ENCODE data around the gene SSH3. TPM values are rescaled to one million over a fixed set of nuclear protein-coding genes. Genes with fewer than 3 reads are reported as not detected.
A peak's percentile ranks its signal among the peaks of the same experiment; 100 is the strongest.

SSH3 gene
- polyA plus RNA-seq, 1 of the 3 experiments (the other 2 are of a cell fraction), result 13.5 TPM

- ChIA-PET CTCF (interaction anchor here (0.8 to 20.0 kb wide), 14 partner anchors 7 to 146 kb away, joined by 3 to 955 read pairs (median 6); partner anchors contain the start of genes CLCF1, PPP1CA and RAD9A), POLR2A (interaction anchor here (1.1 to 1.2 kb wide), 3 partner anchors 16 to 26 kb away, joined by 3 to 5 read pairs (median 5); no protein-coding TSS in a partner anchor)
- Histone ChIP-seq H3K79me2 (ENCODE audit: insufficient read depth) (peaks cover 22% of the 10 kb centered on the region), H3K9me2 (no peaks in the 10 kb centered on the region), H2AFZ (ENCODE audit: low read depth) (no peak overlapping the region), H3K4me2 (peak overlapping the region; percentile 85; the same call in 1 of the 2 replicates), H3F3A (replicated peaks; ENCODE audit: insufficient read depth) (peaks cover 39% of the 10 kb centered on the region), H3K9ac (peak overlapping the region; percentile 69; the same call in 1 of the 2 replicates), H3K27ac (ENCODE audit: low read depth in 2 of 2, low read length in 1 of 2) (peak overlapping the region in 1 of 2 experiments; percentile 99; a peak in 2 of 4 replicates), H3K9me3 (no peaks in the 10 kb centered on the region), H3K4me1 (ENCODE audit: control insufficient read depth in 1 of 2, insufficient read depth in 2 of 2, low read depth in 1 of 2, low read length in 1 of 2) (peaks cover 28 to 51% of the 10 kb centered on the region in 2 experiments; a peak in 3 of 4 replicates), H3K36me3 (replicated peaks in 1 of 2; ENCODE audit: control insufficient read depth in 1 of 2, insufficient read depth in 2 of 2, low read length in 1 of 2) (no peaks in the 10 kb centered on the region), H4K20me1 (ENCODE audit: insufficient read depth) (no peaks in the 10 kb centered on the region), H3K4me3 (ENCODE audit: low read depth in 2 of 2, low read length in 1 of 2) (no peak overlapping the region; a peak in 1 of 4 replicates), H3K27me3 (ENCODE audit: insufficient read depth) (no peaks in the 10 kb centered on the region)
- TF ChIP-seq CTCF (IDR thresholded peaks at IDR 0.05), result no peak
- no peak for DNase-seq
- 21% methylated on average over 3 of the region's 4 CpGs for WGBS (ENCODE audit: low lambda C conversion rate)
Observed at GRCh38 chr11:67356387-67356863, 53.1 kb downstream of the SSH3 start.

DNA sequence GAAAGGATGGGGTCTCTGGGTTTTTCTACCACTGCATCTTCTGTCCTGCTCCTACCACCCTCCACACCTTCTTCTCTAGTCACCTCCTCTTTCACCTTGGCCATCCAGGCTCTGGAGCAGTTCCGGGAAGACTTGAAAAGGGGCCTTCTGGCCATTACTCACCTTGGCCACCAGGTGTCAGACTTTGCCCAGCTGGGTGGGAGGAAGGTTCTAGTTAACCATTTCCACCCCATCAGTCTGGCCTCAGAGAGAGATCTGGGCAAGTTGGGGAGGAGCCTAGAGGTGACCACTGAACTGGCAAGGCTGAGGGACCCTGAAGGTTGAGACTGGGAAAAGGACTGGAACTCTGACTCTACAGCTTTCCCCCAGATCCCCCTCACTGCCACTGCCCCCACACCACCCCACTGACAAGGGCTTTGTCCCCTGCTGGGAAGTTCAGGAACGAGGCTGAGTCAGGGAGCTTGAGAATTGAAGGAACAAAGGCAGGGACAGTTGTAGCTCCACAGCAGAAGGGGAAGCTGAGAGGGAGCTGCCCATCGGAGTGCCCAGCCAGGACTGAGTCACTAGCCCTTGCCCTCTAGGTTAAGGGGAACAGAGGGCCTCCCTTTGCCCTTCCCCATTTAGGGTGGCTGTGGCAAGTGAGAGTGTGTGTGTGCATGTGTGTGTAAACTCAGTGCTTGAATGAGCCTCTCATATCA lies 53.7 kb downstream of the SSH3 start:
- no peaks in the 10 kb centered on the region for H3K9me2 ChIP-seq
- ChIA-PET CTCF (interaction anchor here (0.6 to 20.0 kb wide), 19 partner anchors 8 to 146 kb away, joined by 3 to 955 read pairs (median 5); partner anchors contain the start of genes CLCF1, PPP1CA and RAD9A), POLR2A (interaction anchor here (1.1 to 1.2 kb wide), 3 partner anchors 16 to 26 kb away, joined by 3 to 5 read pairs (median 5); no protein-coding TSS in a partner anchor)
- no peaks in the 10 kb centered on the region for H4K20me1 ChIP-seq (ENCODE audit: insufficient read depth)
- H2AFZ ChIP-seq (ENCODE audit: low read depth), result no peak overlapping the region
- peak overlapping the region; percentile 85 for H3K4me2 ChIP-seq
- no peak overlapping the region; a peak in 1 of 4 replicates for H3K4me3 ChIP-seq (ENCODE audit: low read depth in 2 of 2, low read length in 1 of 2)
- peak overlapping the region; percentile 43; the same call in 1 of the 2 replicates for H3K9ac ChIP-seq
- H3K27me3 ChIP-seq (ENCODE audit: insufficient read depth), result no peaks in the 10 kb centered on the region
- peak; percentile 84 for DNase-seq
- H3K79me2 ChIP-seq (ENCODE audit: insufficient read depth), result peaks cover 18% of the 10 kb centered on the region
- 22% methylated on average over 3 of the region's 3 CpGs for whole genome bisulfite sequencing (ENCODE audit: low lambda C conversion rate)
- peaks cover 25 to 51% of the 10 kb centered on the region in 2 experiments; a peak in 3 of 4 replicates for H3K4me1 ChIP-seq (ENCODE audit: control insufficient read depth in 1 of 2, insufficient read depth in 2 of 2, low read depth in 1 of 2, low read length in 1 of 2)
- H3K36me3 ChIP-seq (replicated peaks in 1 of 2; ENCODE audit: control insufficient read depth in 1 of 2, insufficient read depth in 2 of 2, low read length in 1 of 2), result peaks cover 0 to 1% of the 10 kb centered on the region in 2 experiments
- peaks cover 35% of the 10 kb centered on the region for H3F3A ChIP-seq (replicated peaks; ENCODE audit: insufficient read depth)
- peak overlapping the region in 1 of 2 experiments; percentile 99; a peak in 2 of 4 replicates for H3K27ac ChIP-seq (ENCODE audit: low read depth in 2 of 2, low read length in 1 of 2)
- no peaks in the 10 kb centered on the region for H3K9me3 ChIP-seq
- TF ChIP-seq MAX (IDR thresholded peaks at IDR 0.05; ENCODE audit: low read depth) (no peak), RFX5 (IDR thresholded peaks at IDR 0.05; ENCODE audit: low read length) (no peak), MXI1 (IDR thresholded peaks at IDR 0.05; ENCODE audit: low read depth, low read length) (no peak), NFIC (IDR thresholded peaks at IDR 0.05; ENCODE audit: borderline replicate concordance) (no peak), FOXM1 (IDR thresholded peaks at IDR 0.05; ENCODE audit: low read depth) (no peak), GABPA (IDR thresholded peaks at IDR 0.05; ENCODE audit: low read depth) (no peak), RXRA (IDR thresholded peaks at IDR 0.05; ENCODE audit: borderline replicate concordance, low read depth) (no peak), TAF1 (IDR thresholded peaks at IDR 0.05; ENCODE audit: borderline replicate concordance, low read depth, low read length) (no peak), RAD21 (IDR thresholded peaks at IDR 0.05; ENCODE audit: low read length) (peak; percentile 93), FOXJ3 (CRISPR knock-in tag; IDR thresholded peaks at IDR 0.05) (no peak), ELF1 (IDR thresholded peaks at IDR 0.05) (peak; percentile 38; the same call in 1 of the 2 replicates), MEF2A (IDR thresholded peaks at IDR 0.05; ENCODE audit: borderline replicate concordance, low read depth) (no peak), JUND (IDR thresholded peaks at IDR 0.05) (no peak), EZH2phosphoT487 (IDR thresholded peaks at IDR 0.05; ENCODE audit: borderline replicate concordance, low read depth) (no peak), POLR2AphosphoS5 (IDR thresholded peaks at IDR 0.05; ENCODE audit: low read depth, low read length) (no peak)
- TF ChIP-seq, protein P1, sequence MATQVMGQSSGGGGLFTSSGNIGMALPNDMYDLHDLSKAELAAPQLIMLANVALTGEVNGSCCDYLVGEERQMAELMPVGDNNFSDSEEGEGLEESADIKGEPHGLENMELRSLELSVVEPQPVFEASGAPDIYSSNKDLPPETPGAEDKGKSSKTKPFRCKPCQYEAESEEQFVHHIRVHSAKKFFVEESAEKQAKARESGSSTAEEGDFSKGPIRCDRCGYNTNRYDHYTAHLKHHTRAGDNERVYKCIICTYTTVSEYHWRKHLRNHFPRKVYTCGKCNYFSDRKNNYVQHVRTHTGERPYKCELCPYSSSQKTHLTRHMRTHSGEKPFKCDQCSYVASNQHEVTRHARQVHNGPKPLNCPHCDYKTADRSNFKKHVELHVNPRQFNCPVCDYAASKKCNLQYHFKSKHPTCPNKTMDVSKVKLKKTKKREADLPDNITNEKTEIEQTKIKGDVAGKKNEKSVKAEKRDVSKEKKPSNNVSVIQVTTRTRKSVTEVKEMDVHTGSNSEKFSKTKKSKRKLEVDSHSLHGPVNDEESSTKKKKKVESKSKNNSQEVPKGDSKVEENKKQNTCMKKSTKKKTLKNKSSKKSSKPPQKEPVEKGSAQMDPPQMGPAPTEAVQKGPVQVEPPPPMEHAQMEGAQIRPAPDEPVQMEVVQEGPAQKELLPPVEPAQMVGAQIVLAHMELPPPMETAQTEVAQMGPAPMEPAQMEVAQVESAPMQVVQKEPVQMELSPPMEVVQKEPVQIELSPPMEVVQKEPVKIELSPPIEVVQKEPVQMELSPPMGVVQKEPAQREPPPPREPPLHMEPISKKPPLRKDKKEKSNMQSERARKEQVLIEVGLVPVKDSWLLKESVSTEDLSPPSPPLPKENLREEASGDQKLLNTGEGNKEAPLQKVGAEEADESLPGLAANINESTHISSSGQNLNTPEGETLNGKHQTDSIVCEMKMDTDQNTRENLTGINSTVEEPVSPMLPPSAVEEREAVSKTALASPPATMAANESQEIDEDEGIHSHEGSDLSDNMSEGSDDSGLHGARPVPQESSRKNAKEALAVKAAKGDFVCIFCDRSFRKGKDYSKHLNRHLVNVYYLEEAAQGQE (IDR thresholded peaks at IDR 0.05; ENCODE audit: low read depth, low read length), result no peak
- TF ChIP-seq, protein P2, sequence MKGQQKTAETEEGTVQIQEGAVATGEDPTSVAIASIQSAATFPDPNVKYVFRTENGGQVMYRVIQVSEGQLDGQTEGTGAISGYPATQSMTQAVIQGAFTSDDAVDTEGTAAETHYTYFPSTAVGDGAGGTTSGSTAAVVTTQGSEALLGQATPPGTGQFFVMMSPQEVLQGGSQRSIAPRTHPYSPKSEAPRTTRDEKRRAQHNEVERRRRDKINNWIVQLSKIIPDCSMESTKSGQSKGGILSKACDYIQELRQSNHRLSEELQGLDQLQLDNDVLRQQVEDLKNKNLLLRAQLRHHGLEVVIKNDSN (IDR thresholded peaks at IDR 0.05; ENCODE audit: borderline replicate concordance, low read depth), result no peak
